Measurements from ENCODE around the gene DNASE2B.

Gene DNASE2B, protein sequence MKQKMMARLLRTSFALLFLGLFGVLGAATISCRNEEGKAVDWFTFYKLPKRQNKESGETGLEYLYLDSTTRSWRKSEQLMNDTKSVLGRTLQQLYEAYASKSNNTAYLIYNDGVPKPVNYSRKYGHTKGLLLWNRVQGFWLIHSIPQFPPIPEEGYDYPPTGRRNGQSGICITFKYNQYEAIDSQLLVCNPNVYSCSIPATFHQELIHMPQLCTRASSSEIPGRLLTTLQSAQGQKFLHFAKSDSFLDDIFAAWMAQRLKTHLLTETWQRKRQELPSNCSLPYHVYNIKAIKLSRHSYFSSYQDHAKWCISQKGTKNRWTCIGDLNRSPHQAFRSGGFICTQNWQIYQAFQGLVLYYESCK

DNA sequence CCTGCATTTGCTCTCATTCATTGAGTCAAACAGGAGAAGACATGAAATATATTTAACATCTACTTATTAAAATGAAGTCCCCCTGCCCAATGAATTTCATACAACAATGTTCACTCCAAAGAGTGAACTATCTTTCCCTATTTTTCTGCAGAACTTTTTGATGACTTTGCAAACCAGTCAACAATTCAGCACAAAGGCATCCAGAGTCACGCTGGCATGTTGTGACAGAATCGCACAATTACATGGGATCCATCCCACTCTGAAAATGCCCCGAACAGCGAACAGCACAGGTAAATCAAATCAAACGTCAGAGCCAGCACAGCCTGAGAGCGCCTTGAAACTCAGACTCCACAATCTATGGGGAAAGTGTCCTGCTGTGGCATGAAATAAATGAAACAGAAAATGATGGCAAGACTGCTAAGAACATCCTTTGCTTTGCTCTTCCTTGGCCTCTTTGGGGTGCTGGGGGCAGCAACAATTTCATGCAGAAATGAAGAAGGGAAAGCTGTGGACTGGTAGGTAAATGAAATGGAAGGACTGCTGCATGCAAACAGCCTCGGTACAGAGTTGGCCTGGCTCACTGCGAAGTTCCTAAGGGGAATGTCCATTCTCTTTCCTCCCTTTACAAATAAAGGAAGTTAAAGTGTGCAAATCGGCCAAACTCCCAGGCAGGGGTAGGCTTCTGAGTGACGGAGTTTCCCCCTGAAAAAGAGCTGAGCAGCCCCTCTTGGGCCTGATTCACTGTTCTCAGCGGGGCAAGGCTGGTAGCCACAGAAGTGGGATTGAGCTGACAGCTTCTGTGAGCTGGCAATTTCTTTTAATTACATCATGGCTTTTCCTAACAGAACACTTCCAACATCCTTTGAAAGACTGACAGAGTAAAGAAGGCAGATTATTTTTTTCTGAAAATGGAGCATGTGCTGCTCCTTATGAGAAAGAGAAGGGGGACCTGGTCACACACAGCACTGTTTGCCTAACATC lies at the start of gene DNASE2B:
TSS of gene DNASE2B (plus strand) at position 310 of the 981 bp plus-strand sequence. CDS start at position 391, 81 bp downstream.
- DNase-seq, result no peak

GRCh38 chr1:84348759-84349158 lies 49.5 kb upstream of the DNASE2B start:
- no peak for DNase-seq

DNA sequence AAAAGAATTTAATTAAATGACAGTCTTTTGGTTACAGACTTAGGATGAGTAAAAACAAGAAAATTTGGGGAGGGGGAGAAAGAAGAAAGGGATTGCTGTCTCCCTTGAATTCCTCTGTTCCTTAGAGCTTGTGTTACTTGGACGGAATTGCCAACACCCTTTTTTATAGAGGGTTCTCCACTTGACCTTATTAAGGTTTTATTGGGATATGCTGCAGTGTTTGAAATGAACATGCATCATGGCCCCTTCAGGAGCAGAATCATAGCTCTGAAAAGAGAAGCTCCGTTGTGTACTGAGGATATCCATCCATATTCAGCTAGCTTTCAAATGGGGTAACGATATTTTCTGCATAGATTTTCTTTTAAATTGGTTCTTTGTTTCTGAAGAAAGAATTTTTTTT lies 48.2 kb upstream of the DNASE2B start:
- no peak for DNase-seq

- no peak for DNase-seq
These were observed 47.7 kb upstream of the DNASE2B start for GRCh38 chr1:84350550-84350949.

- DNase-seq, result no peak
These were observed 45.8 kb upstream of the DNASE2B start for GRCh38 chr1:84352298-84353106.

GRCh38 chr1:84353695-84354094 lies 44.6 kb upstream of the DNASE2B start:
- no peak for DNase-seq

GRCh38 chr1:84355556-84355955 lies 42.7 kb upstream of the DNASE2B start:
- no peak for DNase-seq

GRCh38 chr1:84356881-84357280 lies 41.4 kb upstream of the DNASE2B start:
- DNase-seq, result no peak

DNA sequence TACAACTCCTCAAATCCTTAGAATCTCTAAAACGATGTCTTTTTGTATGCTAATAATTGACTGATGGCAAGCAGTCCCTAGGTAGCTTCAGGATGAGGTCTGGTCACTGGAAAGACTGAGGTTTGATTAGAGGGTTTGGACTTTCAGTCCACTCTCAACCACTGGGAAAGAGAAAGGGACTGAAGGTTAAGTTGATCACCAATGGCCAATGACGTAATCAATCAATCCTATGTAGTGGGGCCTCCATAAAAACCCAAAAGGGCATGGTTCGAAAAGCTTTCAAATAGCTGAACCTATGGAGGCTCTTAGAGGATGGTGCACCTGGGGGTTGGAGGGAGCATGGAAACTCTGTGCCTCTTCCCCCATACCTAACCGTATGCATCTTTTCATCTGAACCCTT lies 39.6 kb upstream of the DNASE2B start:
- no peak for DNase-seq

- DNase-seq, result no peak
These were observed 38.0 kb upstream of the DNASE2B start for GRCh38 chr1:84360316-84360715.

DNA sequence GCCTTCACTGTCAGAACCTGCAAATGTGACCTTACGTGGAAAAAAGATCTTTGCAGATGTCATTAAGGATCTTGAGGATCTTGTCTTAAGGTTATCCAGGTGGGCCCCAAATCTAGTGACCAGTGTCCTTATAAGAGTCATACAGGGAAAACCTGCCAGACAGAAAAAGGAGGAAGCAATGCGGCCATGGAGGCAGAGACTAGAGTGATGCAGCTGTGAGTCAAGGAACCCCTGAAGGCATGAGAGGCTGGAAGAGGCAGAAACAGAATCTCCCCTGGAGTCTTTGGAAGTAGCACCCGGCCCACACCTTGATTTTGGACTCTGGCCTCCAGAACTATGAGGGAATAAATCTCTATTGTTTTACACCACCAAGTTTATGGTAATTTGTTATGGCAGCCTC lies 36.5 kb upstream of the DNASE2B start:
- DNase-seq, result no peak

- DNase-seq, result no peak
These were observed 35.3 kb upstream of the DNASE2B start for GRCh38 chr1:84363019-84363418.

- DNase-seq, result no peak
These were observed 34.7 kb upstream of the DNASE2B start for GRCh38 chr1:84363622-84364021.

DNA sequence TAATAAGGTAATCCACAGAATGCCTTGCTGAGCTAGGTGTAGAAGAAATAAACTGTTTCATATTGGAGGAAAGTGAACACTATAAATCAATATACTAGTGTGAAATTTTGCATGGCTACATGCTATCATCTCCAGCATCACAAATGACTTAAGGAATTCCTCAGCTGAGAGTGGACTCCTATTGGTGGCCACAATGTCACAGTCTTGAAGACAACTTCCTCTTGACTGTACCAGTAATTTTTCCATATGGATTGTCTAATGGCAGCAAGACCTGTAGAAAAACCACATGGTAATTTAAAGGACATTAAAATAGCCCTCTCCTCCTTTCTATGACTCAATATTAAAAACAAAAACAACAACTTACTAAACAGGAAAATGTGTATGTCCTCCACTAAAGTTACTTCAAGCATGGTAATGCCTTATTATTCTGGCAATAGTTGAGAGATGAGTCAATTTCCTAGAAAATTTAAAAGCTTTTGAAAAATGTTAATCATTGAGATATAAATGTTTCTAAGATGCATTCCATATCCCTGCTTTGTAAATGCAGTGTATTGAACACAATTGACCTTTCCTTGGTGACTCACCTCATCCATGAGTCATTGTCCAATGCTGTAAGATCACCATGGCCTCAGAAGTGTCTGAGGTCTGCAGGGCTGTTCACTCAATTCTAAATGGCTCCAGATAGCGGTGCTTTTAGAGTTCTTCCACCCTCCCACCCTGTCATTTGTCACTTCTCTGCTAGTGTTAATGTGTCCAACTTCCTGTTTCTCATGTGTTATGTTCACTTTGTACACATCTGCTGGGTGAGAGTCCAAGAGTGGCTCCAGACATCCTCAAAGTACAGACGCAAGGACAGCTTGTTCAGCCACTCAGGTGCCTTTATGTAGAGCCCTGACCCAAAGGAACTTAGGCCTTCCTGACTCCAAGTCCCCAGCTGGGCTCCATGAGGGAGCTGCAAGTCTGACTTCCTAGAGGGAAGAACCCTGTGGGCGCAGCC lies 32.8 kb upstream of the DNASE2B start:
- DNase-seq, result no peak

DNA sequence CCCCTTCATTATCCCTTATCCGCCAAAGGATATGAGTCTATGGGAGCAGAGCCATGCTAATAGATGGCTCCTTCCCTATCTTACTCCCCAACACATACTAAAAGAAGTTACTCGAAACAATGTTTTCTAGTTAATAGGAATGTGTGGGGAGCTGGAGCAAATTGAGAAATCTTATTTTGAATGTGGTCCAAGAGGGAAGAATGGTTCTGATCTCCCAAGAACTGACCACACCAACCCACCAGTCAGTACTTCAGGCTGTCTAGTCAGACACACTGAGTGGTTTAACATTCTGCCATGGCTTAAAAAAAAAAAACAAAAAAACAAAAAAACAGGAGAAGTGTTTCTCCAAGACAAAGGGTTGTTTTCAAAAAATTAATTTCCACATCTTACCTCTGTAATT lies 31.5 kb upstream of the DNASE2B start:
- no peak for DNase-seq

- no peak for DNase-seq
These were observed 31.1 kb upstream of the DNASE2B start for GRCh38 chr1:84367219-84367618.

DNA sequence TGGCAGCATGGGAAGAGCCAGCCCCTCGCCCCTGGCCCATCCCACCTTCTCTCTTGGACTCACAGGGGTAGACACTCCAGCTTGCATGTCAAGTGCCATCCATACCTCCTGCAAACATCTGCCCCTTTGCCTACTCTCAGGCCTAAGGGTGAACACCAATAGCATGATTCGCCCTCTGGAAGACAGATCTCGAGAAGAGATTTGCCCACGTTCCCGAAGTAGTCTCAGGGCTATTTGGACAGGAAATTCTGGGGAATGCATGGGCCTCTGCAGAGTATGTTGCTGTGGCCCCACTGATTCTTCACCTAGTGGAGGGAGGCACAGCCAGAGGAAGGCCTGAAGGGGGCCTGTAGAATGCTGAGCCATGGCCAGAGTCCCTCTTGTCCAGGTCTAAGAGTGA lies 29.8 kb upstream of the DNASE2B start:
- no peak for DNase-seq

- DNase-seq, result no peak
These were observed 28.0 kb upstream of the DNASE2B start for GRCh38 chr1:84370266-84370665.

DNA sequence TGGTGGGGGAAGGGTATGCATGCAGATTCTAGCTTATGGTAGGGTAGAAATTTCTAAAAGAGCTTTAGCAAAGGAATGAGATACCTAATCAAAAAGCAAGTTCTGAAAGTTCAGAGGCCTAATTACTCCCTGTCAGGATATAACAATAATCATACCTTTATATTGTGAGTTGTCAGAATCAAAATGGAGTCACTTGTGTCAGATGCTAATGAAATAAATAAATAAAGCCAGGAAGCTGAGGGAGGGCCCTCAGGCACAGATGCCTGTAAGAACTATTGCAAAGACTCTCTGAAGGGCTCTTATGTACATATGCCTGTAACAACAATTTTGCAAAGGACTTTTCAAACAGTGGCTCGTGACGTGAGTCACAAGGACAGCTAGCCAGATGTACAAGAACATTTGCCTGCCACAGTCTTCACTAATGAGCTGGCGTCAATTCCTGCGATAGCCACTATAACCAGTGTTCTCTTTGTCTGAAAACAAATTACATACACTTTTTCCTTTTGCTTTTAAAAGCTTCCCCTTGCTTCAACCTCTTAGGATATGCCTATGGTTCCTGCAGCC lies 27.4 kb upstream of the DNASE2B start:
- no peak for DNase-seq

- no peak for DNase-seq
These were observed 24.7 kb upstream of the DNASE2B start for GRCh38 chr1:84373436-84374141.
